GM21786 (cell line): ENCODE results near the gene RCOR1.
"Not testable (repeated sequence)": the region's sequence is repeated elsewhere in the genome, so short reads cannot be mapped to it uniquely, and the experiment has no call there.

ENCODE experiments used
- ATAC-seq: cut with Tn5 transposase; IDR thresholded peaks from one replicate; pipeline ENCODE4 v1.9.1; 2021; ENCODE audit not compliant: unreplicated experiment

The RCOR1 gene

DNA sequence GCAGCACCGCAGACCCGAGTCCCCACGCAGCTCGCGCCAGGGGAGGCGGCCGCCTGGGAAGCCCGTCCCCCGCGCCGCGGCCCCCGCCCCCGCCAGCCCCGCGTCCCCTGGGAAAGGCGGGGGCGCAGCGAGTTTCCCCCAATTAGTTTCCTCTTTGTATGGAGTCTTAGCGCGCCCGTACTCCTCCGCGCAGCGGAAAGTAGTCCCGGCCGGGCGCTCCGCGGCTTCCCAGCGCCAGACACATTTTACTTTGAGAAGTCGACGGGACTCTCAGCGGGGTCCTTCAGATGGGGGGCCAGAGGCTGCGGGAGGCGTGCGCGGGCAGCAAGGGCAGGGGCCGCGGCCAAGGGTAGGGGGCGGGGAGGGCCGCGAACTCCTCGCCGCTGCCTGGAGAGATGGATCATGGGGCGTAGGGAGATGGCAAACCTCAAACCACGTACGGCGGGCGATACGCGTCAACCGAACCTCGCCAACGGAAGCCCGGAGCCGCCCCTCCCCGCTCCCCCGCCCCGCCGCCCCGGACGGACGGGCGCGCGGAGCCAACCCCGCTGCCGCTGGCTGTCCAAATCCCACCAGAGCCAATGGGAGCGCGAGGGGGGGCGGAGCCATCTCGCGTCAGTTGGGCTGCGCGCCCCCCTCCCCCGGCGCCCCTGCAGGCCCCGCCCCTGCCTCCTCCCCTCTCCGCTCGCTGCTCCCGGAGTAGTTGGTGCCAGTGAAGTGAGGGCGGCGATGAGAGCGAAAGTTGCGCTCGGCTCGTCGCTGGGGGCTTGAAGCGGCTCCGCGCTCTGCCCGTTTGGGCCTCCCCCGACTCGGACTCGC lies at the start of gene RCOR1:
RCOR1 (plus strand) TSS at position 706 of the 819 bp plus-strand sequence. CDS start 238 bp downstream, outside the sequence.
- peak; percentile 71 for ATAC-seq

- no peak for ATAC-seq
Measured at GRCh38 chr14:102544046-102544746, 48.3 kb upstream of the RCOR1 start.

DNA sequence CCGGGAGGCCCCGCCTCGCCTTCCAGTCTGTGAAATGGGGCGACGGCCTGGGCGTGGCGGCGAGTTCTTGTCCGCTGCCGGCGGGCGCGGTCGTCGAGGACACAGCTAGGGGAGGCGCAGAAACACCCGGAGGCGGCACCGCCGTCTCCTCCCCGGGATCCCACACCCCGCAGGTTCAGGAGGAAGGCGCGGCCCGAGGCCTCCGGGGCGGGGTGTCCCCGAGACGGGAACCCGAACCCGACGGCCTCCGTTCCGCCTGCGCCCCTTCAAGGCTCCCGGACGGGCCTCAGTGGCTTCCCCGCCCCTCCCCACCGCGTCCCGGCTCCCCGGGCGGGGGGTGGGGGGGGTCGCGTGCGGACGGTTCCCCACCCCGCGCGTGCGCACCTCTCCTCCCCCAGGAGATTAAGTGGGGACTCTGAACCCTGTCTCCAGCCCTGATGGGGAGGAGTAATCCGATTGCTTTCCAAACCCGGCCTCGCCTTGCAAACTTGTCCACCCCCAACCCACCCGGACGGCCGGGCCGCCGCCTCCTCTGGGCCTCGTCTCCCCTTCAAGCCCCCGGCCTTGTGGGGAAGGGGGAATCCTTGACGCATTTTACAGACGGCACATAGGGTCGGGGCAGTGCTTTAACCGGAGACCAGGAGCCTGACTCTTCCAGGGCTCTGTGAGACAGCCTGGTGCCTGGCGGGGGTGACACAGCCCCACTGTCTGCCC lies 47.5 kb upstream of the RCOR1 start:
- no peak for ATAC-seq

DNA sequence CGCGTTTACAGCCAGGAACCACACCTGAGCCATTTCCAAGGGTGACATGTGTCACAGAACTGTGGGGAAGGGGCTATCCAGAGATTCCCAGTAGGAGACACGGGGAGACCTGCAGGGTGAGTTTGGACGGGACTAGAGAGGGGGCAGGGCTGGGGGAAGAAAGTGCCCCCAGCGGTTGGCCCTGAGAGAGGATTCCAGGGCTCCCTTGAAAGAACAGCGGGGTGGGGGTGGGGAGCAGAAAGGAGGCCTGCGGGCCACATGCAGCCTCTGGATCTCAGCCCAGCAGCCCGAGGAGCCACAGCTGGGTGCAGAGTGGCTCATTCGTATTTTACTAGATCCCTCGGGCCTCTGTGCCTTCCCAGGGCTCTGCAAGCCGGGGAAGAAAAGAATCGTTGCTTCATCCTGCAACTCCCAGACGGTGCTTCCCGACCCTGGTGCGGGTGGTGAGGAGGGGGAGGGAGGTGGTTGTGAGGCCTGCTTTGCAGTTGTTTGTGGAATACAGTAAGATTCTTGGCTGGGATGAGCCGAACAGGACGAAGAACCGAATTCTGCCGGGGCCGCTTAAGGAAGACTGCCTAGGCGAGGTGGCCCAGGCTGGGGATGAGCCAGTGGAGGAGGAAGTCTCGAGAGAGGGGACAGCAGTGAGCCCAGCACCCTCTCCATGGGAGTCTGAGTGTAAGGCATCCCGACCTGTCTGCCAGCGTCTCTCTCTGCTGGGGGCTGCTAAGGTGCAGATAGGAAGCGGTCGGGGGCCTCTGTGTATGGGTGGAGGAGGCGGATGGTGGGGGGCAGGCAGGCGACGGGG lies 46.8 kb upstream of the RCOR1 start:
- no peak for ATAC-seq

GRCh38 chr14:102548616-102549240 lies 43.7 kb upstream of the RCOR1 start:
- ATAC-seq, result no peak

DNA sequence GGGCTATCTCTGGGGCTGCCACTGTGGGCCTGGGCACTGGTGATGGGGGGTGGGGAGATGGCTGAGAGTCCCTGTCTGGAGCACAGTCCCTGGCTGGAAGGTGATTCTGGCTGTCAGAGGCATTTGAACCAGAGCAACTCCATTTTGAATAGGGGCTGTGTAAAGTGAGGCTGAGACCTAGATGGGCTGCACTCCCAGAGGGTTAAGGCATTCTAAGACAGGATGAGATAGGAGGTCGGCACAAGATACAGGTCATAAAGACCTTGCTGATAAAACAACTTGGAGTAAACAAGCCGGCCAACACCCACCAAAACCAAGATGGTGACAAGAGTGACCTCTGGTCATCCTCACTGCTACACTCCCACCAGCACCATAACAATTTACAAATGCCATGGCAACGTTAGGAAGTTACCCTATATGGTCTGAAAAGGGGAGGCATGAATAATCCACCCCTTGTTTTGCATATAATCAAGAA lies 41.5 kb upstream of the RCOR1 start:
- ATAC-seq, result not testable (repeated sequence)

GRCh38 chr14:102551995-102552705 lies 40.3 kb upstream of the RCOR1 start:
- no peak for ATAC-seq

DNA sequence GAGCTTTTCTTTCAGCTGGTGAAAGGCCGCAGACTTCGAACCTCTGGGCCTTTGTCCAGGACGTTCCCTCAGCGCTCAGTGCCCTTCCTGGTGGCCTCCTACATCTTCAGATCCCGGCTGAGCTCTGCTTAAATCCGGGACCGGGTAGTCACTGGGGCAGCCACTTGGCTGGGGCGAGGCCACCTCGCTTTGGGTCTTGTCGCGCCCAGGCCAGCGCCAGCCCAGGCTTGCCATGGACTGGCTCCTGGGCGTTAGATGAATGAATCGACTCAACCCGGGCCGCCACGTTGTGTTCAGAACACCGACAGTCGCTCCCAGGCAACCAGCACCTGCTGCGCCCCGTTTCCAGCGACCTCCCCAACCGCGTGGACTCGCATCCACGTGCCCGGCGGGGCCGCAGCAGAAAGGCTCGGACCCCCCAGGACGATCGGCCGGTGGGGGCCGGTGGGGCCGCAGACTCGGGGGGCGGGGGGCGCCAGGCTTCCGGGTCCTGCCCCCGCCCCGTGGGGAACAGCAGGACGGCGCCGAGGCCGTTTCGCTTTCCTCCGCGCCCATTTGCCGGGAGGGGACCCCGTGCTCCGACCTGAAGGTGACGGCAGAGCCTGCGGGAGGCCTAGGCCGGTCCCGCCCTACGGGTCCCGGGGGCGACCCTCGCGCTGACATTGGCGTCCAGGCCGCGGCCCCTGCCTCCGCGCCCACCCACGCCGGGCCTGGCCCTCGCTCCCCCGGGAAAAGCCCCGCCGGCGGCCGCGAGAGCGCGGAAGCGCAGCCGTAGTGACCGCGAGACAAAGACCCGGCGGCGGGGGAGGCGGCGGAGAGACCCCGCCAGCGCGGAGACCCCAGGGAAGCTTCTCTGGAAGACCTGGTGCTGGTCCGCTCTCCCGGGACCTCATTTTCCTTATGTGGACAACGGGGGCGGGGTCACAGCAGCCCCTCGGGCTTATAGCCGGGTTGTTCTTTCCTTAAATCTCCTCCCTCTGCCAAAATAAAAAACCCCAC lies 37.3 kb upstream of the RCOR1 start:
- ATAC-seq, result no peak

DNA sequence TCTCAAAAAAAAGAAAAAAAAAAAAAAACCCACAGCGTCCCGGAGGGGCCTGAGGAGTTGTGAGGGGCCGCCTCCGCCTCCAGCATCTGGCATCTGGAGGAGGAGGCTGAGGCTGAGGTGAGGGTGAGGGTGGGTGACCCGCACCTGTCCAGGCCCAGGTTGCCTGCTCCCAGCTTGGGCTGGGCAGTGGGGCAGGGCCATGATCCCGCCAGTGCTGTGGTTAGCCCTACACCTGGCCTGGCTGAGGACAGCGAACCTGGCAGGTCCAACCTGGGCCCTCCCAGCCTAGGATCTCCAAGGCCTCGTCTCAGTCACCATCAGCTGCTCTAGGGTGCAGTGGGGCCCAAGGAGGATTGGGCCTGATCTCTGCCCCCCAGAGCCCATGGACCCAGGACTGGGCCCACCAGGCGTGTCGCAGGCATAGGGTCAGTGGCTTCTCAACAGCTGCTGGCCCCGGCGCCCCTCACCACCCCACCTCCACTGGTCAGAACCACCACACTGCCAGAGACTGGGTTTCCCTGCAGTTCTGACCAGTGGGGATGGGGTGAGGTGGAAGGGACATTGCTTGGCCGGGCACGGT lies 36.3 kb upstream of the RCOR1 start:
- no peak for ATAC-seq

- ATAC-seq, result no peak
Measured at GRCh38 chr14:102557434-102558226, 34.8 kb upstream of the RCOR1 start.

DNA sequence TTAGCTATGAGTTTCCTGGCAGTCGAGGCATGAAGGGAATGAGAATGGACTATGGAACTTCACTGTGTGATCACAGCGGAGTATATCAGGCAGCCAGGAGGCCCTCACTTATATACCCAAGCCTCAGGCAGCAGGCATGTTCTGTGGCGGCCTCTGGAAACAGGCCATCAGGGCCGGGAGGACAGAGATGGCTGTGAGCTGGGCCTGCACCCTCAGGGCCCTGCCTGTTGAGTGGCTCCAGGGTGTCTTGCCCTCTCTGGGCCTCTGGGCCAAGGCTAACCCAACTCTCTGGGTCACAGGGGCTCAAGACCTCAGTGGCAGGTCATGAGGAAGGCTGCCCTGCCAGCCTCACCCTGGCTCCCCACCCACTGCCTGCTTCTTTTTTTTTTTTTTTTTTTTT lies 33.9 kb upstream of the RCOR1 start:
- ATAC-seq, result no peak

- no peak for ATAC-seq
Measured at GRCh38 chr14:102560458-102561261, 31.8 kb upstream of the RCOR1 start.

DNA sequence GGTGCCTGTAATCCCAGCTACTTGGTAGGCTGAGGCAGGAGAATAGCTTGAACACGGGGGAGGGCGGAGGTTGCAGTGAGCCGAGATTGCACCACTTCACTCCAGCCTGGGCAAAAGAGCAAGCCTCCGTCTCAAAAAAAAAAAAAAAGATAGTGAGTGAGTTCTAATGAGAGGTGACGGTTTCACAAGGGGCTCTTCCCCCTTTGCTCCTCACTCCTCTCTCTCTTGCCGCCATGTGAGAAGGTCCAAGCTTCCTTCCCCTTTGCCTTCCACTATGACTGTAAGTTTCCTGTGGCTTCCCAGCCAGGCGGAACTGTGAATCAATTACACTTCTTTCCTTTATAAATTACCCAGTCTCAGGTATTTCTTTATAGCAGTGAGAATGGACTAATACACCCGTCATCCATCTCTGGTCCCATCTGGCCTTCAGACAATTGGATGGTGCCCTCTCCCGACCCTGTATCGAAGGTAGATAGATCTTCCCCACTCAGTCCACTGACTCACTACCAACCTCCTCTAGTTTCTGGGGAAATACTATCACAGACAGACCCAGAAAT lies 27.0 kb upstream of the RCOR1 start:
- peak; percentile 56 for ATAC-seq

DNA sequence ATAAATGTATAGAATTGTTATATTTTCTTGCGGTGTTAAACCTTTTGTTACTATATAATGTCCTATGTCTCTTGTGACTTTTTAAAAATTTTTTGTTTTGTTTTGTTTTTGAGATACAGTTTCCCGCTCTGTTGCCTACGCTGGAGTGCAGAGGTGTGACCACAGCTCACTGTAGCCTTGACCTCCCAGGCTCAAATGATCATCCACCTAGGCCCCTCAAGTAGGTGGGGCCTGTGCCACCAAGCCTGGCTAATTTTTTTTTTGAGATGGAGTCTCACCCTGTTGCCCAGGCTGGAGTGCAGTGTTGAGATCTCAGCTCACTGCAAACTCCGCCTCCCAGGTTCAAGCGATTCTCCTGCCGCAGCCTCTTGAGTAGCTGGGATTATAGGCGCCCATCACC lies 26.5 kb upstream of the RCOR1 start:
- ATAC-seq, result peak; percentile 18

DNA sequence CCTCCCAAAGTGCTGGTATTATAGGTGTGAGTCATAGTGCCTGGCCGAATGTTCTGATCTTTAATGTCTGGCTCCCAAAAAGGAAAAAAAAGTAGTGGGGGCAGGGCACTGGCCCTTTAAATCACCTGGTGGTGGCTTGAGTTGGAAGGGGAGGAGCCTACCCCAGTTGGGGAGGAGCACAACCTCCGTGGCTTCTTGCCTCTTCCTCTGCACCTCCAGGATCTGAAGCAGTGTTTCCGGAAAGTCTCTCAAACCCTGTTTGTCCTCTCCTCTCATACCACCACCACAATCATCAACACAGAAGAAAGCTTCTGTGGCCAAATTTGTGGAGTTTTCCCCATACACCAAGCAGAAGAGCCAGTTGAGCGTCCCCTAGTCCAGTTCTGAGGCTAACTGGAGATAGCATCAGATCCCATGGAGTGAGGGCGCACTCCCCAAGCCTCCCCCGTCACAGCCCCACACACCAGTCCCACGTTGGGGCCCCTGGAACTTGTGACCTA lies 24.3 kb upstream of the RCOR1 start:
- no peak for ATAC-seq
